Hindlimb muscle (tissue), 1 donor: ENCODE measurements around the gene PCDHGA1. TPM values are rescaled to one million over a fixed set of nuclear protein-coding genes. Genes with fewer than 3 reads are reported as not detected.

Experiments
- DNase-seq: peaks from one replicate; pipeline ENCODE4 v3.0.0-alpha.2; 2013
- polyA plus RNA-seq: library from polyadenylated mRNA; unstranded; fragments of 120-200 nt; gene quantifications from one replicate; pipeline ENCODE4 v1.2.1, GENCODE V29; 2013; ENCODE audit not compliant: insufficient read length

The PCDHGA1 gene
- polyA plus RNA-seq, 1 donor = 0.77 TPM

GRCh38 chr5:141547488-141547887, 217.2 kb downstream of the PCDHGA1 start:
- DNase-seq = no peak

GRCh38 chr5:141547921-141548320, 217.6 kb downstream of the PCDHGA1 start:
- no peak for DNase-seq

- DNase-seq = peak; percentile 92
Measured at GRCh38 chr5:141557681-141558136, 227.4 kb downstream of the PCDHGA1 start.

GRCh38 chr5:141558150-141558549, 227.8 kb downstream of the PCDHGA1 start:
- no peak for DNase-seq

GRCh38 chr5:141559461-141559860, 229.1 kb downstream of the PCDHGA1 start:
- no peak for DNase-seq

GRCh38 chr5:141560151-141560550, 229.8 kb downstream of the PCDHGA1 start:
- no peak for DNase-seq

GRCh38 chr5:141560725-141561483, 230.6 kb downstream of the PCDHGA1 start:
- peak; percentile 95 for DNase-seq

Other genes with a start within 250 kb of the PCDHGA1 start
- 4.4 TPM for gene PCDHB2, start 235.9 kb upstream of the PCDHGA1 start, polyA plus RNA-seq
- 2.6 TPM for gene PCDHB3, start 230.0 kb upstream of the PCDHGA1 start, polyA plus RNA-seq
- gene PCDHB4, start 208.7 kb upstream of the PCDHGA1 start, polyA plus RNA-seq = 3.1 TPM
- 3.2 TPM for gene PCDHB5, start 195.3 kb upstream of the PCDHGA1 start, polyA plus RNA-seq
- 2.4 TPM for gene PCDHB6, start 180.5 kb upstream of the PCDHGA1 start, polyA plus RNA-seq
- 3.2 TPM for gene PCDHB7, start 157.9 kb upstream of the PCDHGA1 start, polyA plus RNA-seq
- gene PCDHB8, start 152.7 kb upstream of the PCDHGA1 start, polyA plus RNA-seq = 2.1 TPM
- gene PCDHB16, start 148.1 kb upstream of the PCDHGA1 start, polyA plus RNA-seq = 3.9 TPM
- 3.2 TPM for gene PCDHB9, start 143.4 kb upstream of the PCDHGA1 start, polyA plus RNA-seq
- 5.3 TPM for gene PCDHB10, start 138.2 kb upstream of the PCDHGA1 start, polyA plus RNA-seq
- 4.4 TPM for gene PCDHB11, start 130.9 kb upstream of the PCDHGA1 start, polyA plus RNA-seq
- gene PCDHB12, start 121.8 kb upstream of the PCDHGA1 start, polyA plus RNA-seq = 4.7 TPM
- gene PCDHB13, start 116.6 kb upstream of the PCDHGA1 start, polyA plus RNA-seq = 2.8 TPM
- 7.5 TPM for gene PCDHB14, start 107.2 kb upstream of the PCDHGA1 start, polyA plus RNA-seq
- gene PCDHB15, start 85.1 kb upstream of the PCDHGA1 start, polyA plus RNA-seq = 9.4 TPM
- gene SLC25A2, start 26.5 kb upstream of the PCDHGA1 start, polyA plus RNA-seq = not detected
- 76.5 TPM for gene TAF7, start 9.7 kb upstream of the PCDHGA1 start, polyA plus RNA-seq
- 2.1 TPM for gene PCDHGA2, start 8.2 kb downstream of the PCDHGA1 start, polyA plus RNA-seq
- 1.0 TPM for gene PCDHGA3, start 13.3 kb downstream of the PCDHGA1 start, polyA plus RNA-seq
- gene PCDHGB1, start 19.6 kb downstream of the PCDHGA1 start, polyA plus RNA-seq = 0.45 TPM
- 1.6 TPM for gene PCDHGA4, start 24.5 kb downstream of the PCDHGA1 start, polyA plus RNA-seq
- gene PCDHGB2, start 29.5 kb downstream of the PCDHGA1 start, polyA plus RNA-seq = 2.8 TPM
- 2.6 TPM for gene PCDHGA5, start 33.6 kb downstream of the PCDHGA1 start, polyA plus RNA-seq
- gene PCDHGB3, start 39.7 kb downstream of the PCDHGA1 start, polyA plus RNA-seq = 1.8 TPM
- gene PCDHGA6, start 43.4 kb downstream of the PCDHGA1 start, polyA plus RNA-seq = 4.4 TPM
- 1.6 TPM for gene PCDHGA7, start 52.2 kb downstream of the PCDHGA1 start, polyA plus RNA-seq
- 2.6 TPM for gene PCDHGB4, start 57.2 kb downstream of the PCDHGA1 start, polyA plus RNA-seq
- gene PCDHGA8, start 62.1 kb downstream of the PCDHGA1 start, polyA plus RNA-seq = 0.80 TPM
- gene PCDHGB5, start 67.4 kb downstream of the PCDHGA1 start, polyA plus RNA-seq = 4.1 TPM
- gene PCDHGA9, start 72.3 kb downstream of the PCDHGA1 start, polyA plus RNA-seq = 4.4 TPM
- gene PCDHGB6, start 77.5 kb downstream of the PCDHGA1 start, polyA plus RNA-seq = 4.0 TPM
- gene PCDHGA10, start 82.5 kb downstream of the PCDHGA1 start, polyA plus RNA-seq = 1.6 TPM
- gene PCDHGB7, start 87.2 kb downstream of the PCDHGA1 start, polyA plus RNA-seq = 9.9 TPM
- gene PCDHGA11, start 90.5 kb downstream of the PCDHGA1 start, polyA plus RNA-seq = 3.0 TPM
- 2.4 TPM for gene PCDHGA12, start 100.0 kb downstream of the PCDHGA1 start, polyA plus RNA-seq
- 119 TPM for gene PCDHGC3, start 145.5 kb downstream of the PCDHGA1 start, polyA plus RNA-seq
- gene PCDHGC4, start 154.5 kb downstream of the PCDHGA1 start, polyA plus RNA-seq = 1.7 TPM
- 1.1 TPM for gene PCDHGC5, start 158.6 kb downstream of the PCDHGA1 start, polyA plus RNA-seq